Measurements from ENCODE around the gene FRMD4B.
"Not testable (repeated sequence)": the region's sequence is repeated elsewhere in the genome, so short reads cannot be mapped to it uniquely, and the experiment has no call there.

The FRMD4B gene

GRCh38 chr3:69240651-69241568, 145.0 kb downstream of the FRMD4B start:
- DNase-seq = no peak

- no peak for DNase-seq
Observed at GRCh38 chr3:69239063-69239462, 146.8 kb downstream of the FRMD4B start.

GRCh38 chr3:69236812-69237707, 148.8 kb downstream of the FRMD4B start:
- DNase-seq = no peak

- peak; percentile 48 for DNase-seq
Observed at GRCh38 chr3:69235882-69236281, 150.0 kb downstream of the FRMD4B start.

GRCh38 chr3:69235227-69235626, 150.7 kb downstream of the FRMD4B start:
- DNase-seq = not testable (repeated sequence)

GRCh38 chr3:69232482-69232881, 153.4 kb downstream of the FRMD4B start:
- DNase-seq = no peak

GRCh38 chr3:69231929-69232440, 153.9 kb downstream of the FRMD4B start:
- DNase-seq = no peak

- DNase-seq = no peak
Observed at GRCh38 chr3:69226071-69226470, 159.8 kb downstream of the FRMD4B start.

GRCh38 chr3:69219101-69219708, 166.7 kb downstream of the FRMD4B start:
- no peak for DNase-seq

GRCh38 chr3:69218079-69218478, 167.8 kb downstream of the FRMD4B start:
- DNase-seq = no peak

GRCh38 chr3:69216981-69217380, 168.9 kb downstream of the FRMD4B start:
- DNase-seq = no peak

GRCh38 chr3:69214241-69214640, 171.6 kb downstream of the FRMD4B start:
- DNase-seq = no peak

GRCh38 chr3:69212411-69213160, 173.3 kb downstream of the FRMD4B start:
- DNase-seq = no peak

GRCh38 chr3:69210068-69210730, 175.7 kb downstream of the FRMD4B start:
- DNase-seq = no peak

- no peak for DNase-seq
Observed at GRCh38 chr3:69209413-69209812, 176.5 kb downstream of the FRMD4B start.

GRCh38 chr3:69207031-69207430, 178.9 kb downstream of the FRMD4B start:
- no peak for DNase-seq

GRCh38 chr3:69205385-69205784, 180.5 kb downstream of the FRMD4B start:
- DNase-seq = no peak

GRCh38 chr3:69204315-69204957, 181.5 kb downstream of the FRMD4B start:
- no peak for DNase-seq

GRCh38 chr3:69203631-69204314, 182.1 kb downstream of the FRMD4B start:
- DNase-seq = no peak

- DNase-seq = no peak
Observed at GRCh38 chr3:69201658-69202057, 184.2 kb downstream of the FRMD4B start.

Measured in central memory CD4-positive, alpha-beta T cell (primary cell).